Smooth muscle cell (in vitro differentiated cells): Measurements from ENCODE around the gene MIF. TPM values are rescaled to one million over a fixed set of nuclear protein-coding genes. Genes with fewer than 3 reads are reported as not detected.

Experiments
- DNase-seq: peaks from one replicate; lab custom pipeline; 2025; ENCODE audit not compliant: unreplicated experiment; lab: John Stamatoyannopoulos, UW
- H2AFZ ChIP-seq: fragments of 200-600 bp; sonication (generic); 2 replicates; pipeline ENCODE4 v1.6.0; 2016; ENCODE audit warnings: antibody characterized with exemption, low read depth, mild to moderate bottlenecking
- H3F3A ChIP-seq: fragments of 200-600 bp; sonication (generic); 2 replicates; pipeline ENCODE4 v1.6.0; 2017; ENCODE audit warnings: antibody characterized with exemption, low read depth
- H3K27ac ChIP-seq: fragments of 200-600 bp; sonication (generic); 2 replicates; pipeline ENCODE4 v1.5.1; 2016; ENCODE audit warnings: low read depth, mild to moderate bottlenecking
- H3K27me3 ChIP-seq: fragments of 200-600 bp; sonication (generic); 2 replicates; pipeline ENCODE4 v1.6.1; 2016; ENCODE audit warnings: low read depth, mild to moderate bottlenecking
- H3K36me3 ChIP-seq: fragments of 200-600 bp; sonication (generic); 2 replicates; pipeline ENCODE4 v1.5.1; 2016; ENCODE audit warnings: low read depth
- H3K4me1 ChIP-seq: fragments of 200-600 bp; sonication (generic); 2 replicates; pipeline ENCODE4 v1.5.1; 2016; ENCODE audit warnings: low read depth
- H3K4me2 ChIP-seq: fragments of 200-600 bp; sonication (generic); 2 replicates; pipeline ENCODE4 v1.6.0; 2016; ENCODE audit warnings: mild to moderate bottlenecking
- H3K4me3 ChIP-seq: fragments of 200-600 bp; sonication (generic); 2 replicates; pipeline ENCODE4 v1.5.1; 2016; ENCODE audit warnings: mild to moderate bottlenecking
- H3K79me2 ChIP-seq: fragments of 200-600 bp; sonication (generic); 2 replicates; pipeline ENCODE4 v1.6.0; 2016; ENCODE audit warnings: low read depth, mild to moderate bottlenecking
- H3K9ac ChIP-seq: fragments of 200-600 bp; sonication (generic); 2 replicates; pipeline ENCODE4 v1.6.0; 2016; ENCODE audit warnings: low read depth
- H3K9me3 ChIP-seq: fragments of 200-600 bp; sonication (generic); replicated peaks from 2 replicates; pipeline ENCODE4 v1.5.1; 2016; ENCODE audit warnings: low read depth
- H4K20me1 ChIP-seq: fragments of 200-600 bp; sonication (generic); 2 replicates; pipeline ENCODE4 v1.6.0; 2016; ENCODE audit warnings: low read depth
- CTCF ChIP-seq: fragments of 200-600 bp; sonication (generic); IDR thresholded peaks from 2 replicates; pipeline ENCODE4 v1.5.1; 2017; ENCODE audit warnings: borderline replicate concordance, mild to moderate bottlenecking, antibody characterized with exemption; ENCODE audit not compliant: insufficient read depth, poor library complexity, severe bottlenecking
- WGBS: methylation state at CpG from one replicate; pipeline ENCODE4 v1.1.7; 2016; ENCODE audit warnings: low lambda C conversion rate; 5-methylcytosine and 5-hydroxymethylcytosine counted together
- polyA plus RNA-seq: library from polyadenylated mRNA; unstranded; fragments of >200 nt; fragmentation: Nextera tagmentation; extraction: Ambion mirVana; gene quantifications from 2 replicates; pipeline ENCODE4 v1.2.1, GENCODE V29; 2016
- total RNA-seq: library from RNA; depleted of rRNA; stranded (reverse); fragments of >200 nt; gene quantifications from 2 replicates; pipeline ENCODE4 v1.2.3, GENCODE V29; 2014

Gene MIF
- total and polyA plus RNA-seq, 2 experiments from 2014 or later, result 412 to 2,922 TPM

GRCh38 chr22:23891726-23892125, 2.5 kb upstream of the MIF start:
- Histone ChIP-seq H3K79me2 (peaks cover 18% of the 10 kb centered on the region), H3K9ac (no peak overlapping the region), H4K20me1 (peaks cover 20% of the 10 kb centered on the region), H3K27me3 (no peaks in the 10 kb centered on the region), H3K27ac (no peak overlapping the region), H2AFZ (no peak overlapping the region), H3K36me3 (no peaks in the 10 kb centered on the region), H3K4me2 (no peak overlapping the region), H3F3A (peaks cover 8% of the 10 kb centered on the region), H3K4me1 (peaks cover 8% of the 10 kb centered on the region), H3K9me3 (no peaks in the 10 kb centered on the region), H3K4me3 (no peak overlapping the region)
- 86% methylated on average over 7 of the region's 7 CpGs for WGBS
- DNase-seq, result no peak
- TF ChIP-seq CTCF, result no peak

GRCh38 chr22:23892130-23892529, 2.1 kb upstream of the MIF start:
- no peaks in the 10 kb centered on the region for H3K36me3 ChIP-seq
- peaks cover 8% of the 10 kb centered on the region for H3F3A ChIP-seq
- 64% methylated on average over 2 of the region's 2 CpGs for WGBS
- no peaks in the 10 kb centered on the region for H3K27me3 ChIP-seq
- H3K27ac ChIP-seq, result no peak overlapping the region
- H3K4me1 ChIP-seq, result peaks cover 8% of the 10 kb centered on the region
- no peak overlapping the region for H2AFZ ChIP-seq
- TF ChIP-seq CTCF, result no peak
- H3K4me2 ChIP-seq, result no peak overlapping the region
- H3K79me2 ChIP-seq, result peaks cover 18% of the 10 kb centered on the region
- no peak overlapping the region for H3K9ac ChIP-seq
- H3K9me3 ChIP-seq, result no peaks in the 10 kb centered on the region
- no peak for DNase-seq
- peaks cover 24% of the 10 kb centered on the region for H4K20me1 ChIP-seq
- no peak overlapping the region for H3K4me3 ChIP-seq

GRCh38 chr22:23892706-23893105, 1.5 kb upstream of the MIF start:
- H3F3A ChIP-seq, result peaks cover 9% of the 10 kb centered on the region
- H3K4me3 ChIP-seq, result no peak overlapping the region
- H3K4me2 ChIP-seq, result no peak overlapping the region
- TF ChIP-seq CTCF, result no peak
- DNase-seq, result no peak
- no peaks in the 10 kb centered on the region for H3K27me3 ChIP-seq
- H3K9me3 ChIP-seq, result no peaks in the 10 kb centered on the region
- no peak overlapping the region for H3K27ac ChIP-seq
- H2AFZ ChIP-seq, result no peak overlapping the region
- no peak overlapping the region for H3K9ac ChIP-seq
- WGBS, result 68% methylated on average over 4 of the region's 4 CpGs
- H3K4me1 ChIP-seq, result peaks cover 8% of the 10 kb centered on the region
- peaks cover 18% of the 10 kb centered on the region for H3K79me2 ChIP-seq
- no peaks in the 10 kb centered on the region for H3K36me3 ChIP-seq
- peaks cover 28% of the 10 kb centered on the region for H4K20me1 ChIP-seq

GRCh38 chr22:23893121-23893944, 850 bp upstream of the MIF start:
- H3K27ac ChIP-seq, result peak overlapping the region; percentile 95
- H3K36me3 ChIP-seq, result no peaks in the 10 kb centered on the region

More at GRCh38 chr22:23893121-23893944, 850 bp upstream of the MIF start:
- DNase-seq, result no peak
- H4K20me1 ChIP-seq, result peaks cover 34% of the 10 kb centered on the region
- no peaks in the 10 kb centered on the region for H3K9me3 ChIP-seq
- H3K4me2 ChIP-seq, result peak overlapping the region; percentile 98
- TF ChIP-seq CTCF, result no peak
- H3K4me1 ChIP-seq, result peaks cover 8% of the 10 kb centered on the region
- peaks cover 18% of the 10 kb centered on the region for H3K79me2 ChIP-seq
- no peak overlapping the region for H2AFZ ChIP-seq
- peak overlapping the region; percentile 87 for H3K4me3 ChIP-seq
- no peaks in the 10 kb centered on the region for H3K27me3 ChIP-seq
- WGBS, result 37% methylated on average over 11 of the region's 11 CpGs
- peaks cover 15% of the 10 kb centered on the region for H3F3A ChIP-seq
- peak overlapping the region; percentile 41 for H3K9ac ChIP-seq
